Activated CD4-positive, alpha-beta memory T cell treated with anti-CD3 and anti-CD28 coated beads, Interleukin-2, amount 10 ng/mL, durations not matched to agents 7 days and 5 days (primary cell): ENCODE data around the gene NUDT14. TPM values are rescaled to one million over a fixed set of nuclear protein-coding genes. Genes with fewer than 3 reads are reported as not detected.
A peak's percentile ranks its signal among the peaks of the same experiment; 100 is the strongest.

Source experiments
- CTCF ChIA-PET: fragments of 350-600 bp; sonication (Branson Sonifier 250); formaldehyde crosslinking; loops from one replicate; lab custom pipeline; 2021; ENCODE audit warnings: antibody characterized with exemption, inconsistent platforms; lab: Charles Lee
- POLR2A ChIA-PET: fragments of 350-600 bp; sonication (Branson Sonifier 250); formaldehyde crosslinking; loops from one replicate; lab custom pipeline; 2021; ENCODE audit warnings: antibody characterized with exemption; lab: Charles Lee
- DNase-seq: peaks from one replicate; pipeline ENCODE4 v3.0.0-alpha.2; 2020
- H3K27ac Mint-ChIP-seq: one replicate; pipeline ENCODE4 v1.8.0; 2021; ENCODE audit warnings: mild to moderate bottlenecking, mixed read lengths
- H3K27me3 Mint-ChIP-seq: one replicate; pipeline ENCODE4 v1.8.0; 2021; ENCODE audit warnings: mixed read lengths
- H3K36me3 Mint-ChIP-seq: one replicate; pipeline ENCODE4 v1.8.0; 2021; ENCODE audit warnings: low read depth, mixed read lengths
- H3K4me1 Mint-ChIP-seq: one replicate; pipeline ENCODE4 v1.8.0; 2021; ENCODE audit warnings: mixed read lengths
- H3K4me3 Mint-ChIP-seq: one replicate; pipeline ENCODE4 v1.8.0; 2021; ENCODE audit warnings: mild to moderate bottlenecking, mixed read lengths
- H3K9me3 Mint-ChIP-seq: one replicate; pipeline ENCODE4 v1.8.0; 2021; ENCODE audit warnings: mixed read lengths
- total RNA-seq, 2 experiments: library from RNA; stranded (reverse); gene quantifications; one replicate each; pipeline ENCODE4 v1.2.3, GENCODE V29; 2021

Gene NUDT14
- total RNA-seq, 2 experiments from 2014 or later: 23.8 to 24.9 TPM

- no peak for DNase-seq
- POLR2A ChIA-PET: no interaction called here
- H3K4me3 Mint-ChIP-seq: no peak overlapping the region
- H3K27me3 Mint-ChIP-seq: no peaks in the 10 kb centered on the region
- CTCF ChIA-PET: interaction anchor here (0.6 kb wide), 1 partner anchor 219 kb away, joined by 3 read pairs; no protein-coding TSS in a partner anchor
- no peaks in the 10 kb centered on the region for H3K4me1 Mint-ChIP-seq
- H3K36me3 Mint-ChIP-seq: no peaks in the 10 kb centered on the region
- H3K27ac Mint-ChIP-seq: no peak overlapping the region
- no peaks in the 10 kb centered on the region for H3K9me3 Mint-ChIP-seq
These were observed 28.0 kb upstream of the NUDT14 start for GRCh38 chr14:105209091-105209490.

DNA sequence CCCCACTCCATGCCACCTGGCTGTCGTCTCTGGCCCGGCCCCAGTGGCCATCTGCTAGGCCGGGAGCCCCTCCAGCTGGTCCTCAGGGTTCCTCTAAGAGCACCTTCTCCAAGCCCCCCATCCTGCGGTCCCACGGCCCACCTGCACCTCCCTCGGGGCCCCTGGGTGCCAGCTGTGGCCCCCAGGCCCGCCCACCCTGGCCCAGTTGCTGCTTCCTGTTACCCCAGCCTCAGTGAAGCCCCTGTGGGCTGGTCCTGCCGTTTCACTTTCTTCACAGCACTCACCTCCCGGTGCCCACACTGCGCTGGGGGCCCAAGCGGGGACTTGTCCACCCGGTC lies 27.6 kb upstream of the NUDT14 start:
- ChIA-PET CTCF (interaction anchor here (0.6 kb wide), 1 partner anchor 219 kb away, joined by 3 read pairs; no protein-coding TSS in a partner anchor), POLR2A (no interaction called here)
- H3K9me3 Mint-ChIP-seq: no peaks in the 10 kb centered on the region
- no peaks in the 10 kb centered on the region for H3K36me3 Mint-ChIP-seq
- no peaks in the 10 kb centered on the region for H3K27me3 Mint-ChIP-seq
- DNase-seq: no peak
- H3K4me3 Mint-ChIP-seq: no peak overlapping the region
- H3K27ac Mint-ChIP-seq: no peak overlapping the region
- no peaks in the 10 kb centered on the region for H3K4me1 Mint-ChIP-seq

- no peaks in the 10 kb centered on the region for H3K27me3 Mint-ChIP-seq
- no peaks in the 10 kb centered on the region for H3K4me1 Mint-ChIP-seq
- POLR2A ChIA-PET: no interaction called here
- no peaks in the 10 kb centered on the region for H3K9me3 Mint-ChIP-seq
- H3K4me3 Mint-ChIP-seq: no peak overlapping the region
- H3K36me3 Mint-ChIP-seq: no peaks in the 10 kb centered on the region
- CTCF ChIA-PET: no interaction called here
- H3K27ac Mint-ChIP-seq: no peak overlapping the region
- no peak for DNase-seq
These were observed 27.1 kb upstream of the NUDT14 start for GRCh38 chr14:105207996-105208737.

DNA sequence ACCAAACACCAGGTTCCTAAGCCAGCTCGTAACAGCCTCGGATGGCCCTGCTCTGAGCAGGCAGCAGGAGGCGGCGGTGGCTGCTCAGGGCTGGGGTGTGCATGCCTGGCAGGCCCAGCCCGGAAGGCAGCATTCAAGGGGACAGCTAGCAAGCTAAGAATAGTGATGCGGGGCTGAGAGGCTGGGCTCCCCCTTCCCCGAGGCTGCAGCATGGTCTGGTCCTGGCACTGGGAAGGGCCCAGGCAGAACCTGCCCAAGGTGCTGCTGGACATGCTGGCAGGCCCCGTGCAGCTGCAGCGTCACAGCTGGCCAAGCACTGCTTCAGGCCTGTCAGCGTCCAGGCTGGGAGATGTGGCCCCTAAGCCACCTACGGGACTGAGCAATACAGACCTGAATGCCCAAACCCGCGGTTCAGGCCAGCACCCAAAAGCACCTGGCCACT lies 26.4 kb upstream of the NUDT14 start:
- POLR2A ChIA-PET: no interaction called here
- CTCF ChIA-PET: interaction anchor here (1.0 kb wide), 1 partner anchor 13 kb away, joined by 4 read pairs; no protein-coding TSS in a partner anchor
- Mint-ChIP-seq H3K27me3 (no peaks in the 10 kb centered on the region), H3K4me3 (no peak overlapping the region), H3K36me3 (no peaks in the 10 kb centered on the region), H3K27ac (no peak overlapping the region), H3K9me3 (no peaks in the 10 kb centered on the region), H3K4me1 (no peaks in the 10 kb centered on the region)
- DNase-seq: no peak

DNA sequence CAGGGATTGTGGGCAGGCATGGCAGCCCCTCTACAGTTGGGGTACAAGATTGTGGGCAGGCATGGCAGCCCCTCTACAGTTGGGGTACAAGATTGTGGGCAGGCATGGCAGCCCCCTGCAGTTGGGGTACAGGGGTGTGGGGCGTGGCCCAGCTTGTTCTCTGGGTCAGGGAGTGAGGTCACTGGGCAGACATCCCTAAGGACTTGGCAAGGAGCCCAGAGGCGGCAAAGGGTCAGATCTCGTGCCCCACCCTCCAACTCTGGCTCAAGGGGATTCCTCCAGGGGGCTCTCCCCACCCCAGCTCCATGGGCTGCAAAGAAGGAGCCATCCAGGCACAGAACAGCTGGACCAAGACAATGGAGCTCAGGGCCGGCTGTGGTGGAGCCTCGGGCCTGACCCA lies 25.8 kb upstream of the NUDT14 start:
- POLR2A ChIA-PET: no interaction called here
- Mint-ChIP-seq H3K27me3 (no peaks in the 10 kb centered on the region), H3K36me3 (no peaks in the 10 kb centered on the region), H3K27ac (no peak overlapping the region), H3K9me3 (no peaks in the 10 kb centered on the region), H3K4me3 (no peak overlapping the region), H3K4me1 (peaks cover 4% of the 10 kb centered on the region)
- CTCF ChIA-PET: interaction anchor here (1.0 kb wide), 1 partner anchor 12 kb away, joined by 4 read pairs; no protein-coding TSS in a partner anchor
- DNase-seq: no peak

GRCh38 chr14:105205673-105206208 lies 24.6 kb upstream of the NUDT14 start:
- no peaks in the 10 kb centered on the region for H3K9me3 Mint-ChIP-seq
- H3K36me3 Mint-ChIP-seq: no peaks in the 10 kb centered on the region
- DNase-seq: no peak
- no peak overlapping the region for H3K27ac Mint-ChIP-seq
- no peaks in the 10 kb centered on the region for H3K27me3 Mint-ChIP-seq
- peaks cover 7% of the 10 kb centered on the region for H3K4me1 Mint-ChIP-seq
- ChIA-PET CTCF (no interaction called here), POLR2A (no interaction called here)
- no peak overlapping the region for H3K4me3 Mint-ChIP-seq

DNA sequence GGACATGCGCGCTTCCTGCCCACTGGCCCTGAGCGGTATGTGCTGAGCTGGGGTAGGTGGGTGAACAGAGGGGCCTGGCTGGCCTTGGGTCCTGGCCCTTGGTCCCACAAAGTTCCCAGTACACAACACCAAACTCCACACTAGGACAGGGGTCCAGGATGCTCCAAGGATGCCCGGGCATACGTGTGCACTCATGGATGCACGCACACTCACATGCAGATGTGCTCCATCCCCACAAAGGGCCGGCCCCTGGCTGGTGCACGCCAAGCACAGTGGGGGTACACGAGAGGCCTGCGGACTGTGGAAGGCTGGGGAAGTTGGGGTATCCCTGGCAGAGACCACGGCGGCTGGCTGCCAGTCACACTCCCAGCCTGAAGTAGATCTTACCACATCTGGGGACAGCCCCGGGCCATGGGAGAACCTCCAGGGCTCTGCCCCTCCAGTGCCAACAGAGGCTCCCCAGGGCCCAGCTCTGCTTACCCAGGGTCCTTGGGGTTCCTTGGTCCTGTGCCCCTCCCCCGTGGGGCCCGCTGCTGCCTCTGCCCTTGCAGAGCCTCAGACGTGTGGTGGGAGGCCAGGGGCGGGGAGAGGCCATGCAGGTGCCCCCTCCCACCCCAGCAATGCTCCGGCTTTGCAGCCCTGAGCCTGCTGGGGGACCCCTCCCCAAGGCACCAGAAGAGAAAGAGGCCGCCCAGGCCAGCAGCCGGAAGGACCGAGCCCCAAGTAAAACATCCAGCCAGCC lies 24.0 kb upstream of the NUDT14 start:
- Mint-ChIP-seq H3K4me1 (peaks cover 7% of the 10 kb centered on the region), H3K27ac (no peak overlapping the region), H3K36me3 (no peaks in the 10 kb centered on the region), H3K4me3 (no peak overlapping the region), H3K27me3 (no peaks in the 10 kb centered on the region), H3K9me3 (no peaks in the 10 kb centered on the region)
- DNase-seq: no peak
- POLR2A ChIA-PET: interaction anchor here (1.4 kb wide), 1 partner anchor 9 kb away, joined by 3 read pairs; no protein-coding TSS in a partner anchor
- CTCF ChIA-PET: interaction anchor here (1.1 kb wide), 1 partner anchor 147 kb away, joined by 5 read pairs; no protein-coding TSS in a partner anchor

GRCh38 chr14:105204206-105204930 lies 23.3 kb upstream of the NUDT14 start:
- H3K4me3 Mint-ChIP-seq: no peak overlapping the region
- peaks cover 4% of the 10 kb centered on the region for H3K27me3 Mint-ChIP-seq
- no peaks in the 10 kb centered on the region for H3K36me3 Mint-ChIP-seq
- H3K9me3 Mint-ChIP-seq: no peaks in the 10 kb centered on the region
- ChIA-PET CTCF (interaction anchor here (1.1 kb wide), 1 partner anchor 148 kb away, joined by 5 read pairs; no protein-coding TSS in a partner anchor), POLR2A (interaction anchor here (1.4 kb wide), 1 partner anchor 8 kb away, joined by 3 read pairs; no protein-coding TSS in a partner anchor)
- peaks cover 9% of the 10 kb centered on the region for H3K4me1 Mint-ChIP-seq
- H3K27ac Mint-ChIP-seq: no peak overlapping the region
- no peak for DNase-seq

DNA sequence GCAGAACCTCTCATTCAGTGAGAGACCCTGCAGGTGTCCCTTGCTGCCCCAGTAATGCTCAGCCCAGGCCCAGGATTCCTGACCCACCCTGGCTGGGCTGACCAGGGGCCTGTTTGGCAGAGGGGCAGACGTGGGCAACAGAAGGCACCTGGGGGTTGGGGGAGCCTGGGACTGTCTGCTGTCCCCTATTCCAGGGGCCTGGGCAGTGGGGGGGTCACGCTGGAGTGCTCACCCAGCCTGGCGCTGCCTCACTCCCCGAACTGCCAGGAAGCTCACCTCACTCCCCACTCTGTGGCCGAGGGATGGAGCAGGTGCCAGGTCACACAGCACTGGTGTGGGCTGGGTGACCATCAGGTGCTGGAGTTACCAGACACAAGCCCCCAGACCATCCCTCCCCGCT lies 22.6 kb upstream of the NUDT14 start:
- Mint-ChIP-seq H3K27me3 (peaks cover 6% of the 10 kb centered on the region), H3K9me3 (no peaks in the 10 kb centered on the region), H3K4me1 (peaks cover 12% of the 10 kb centered on the region), H3K4me3 (no peak overlapping the region), H3K36me3 (no peaks in the 10 kb centered on the region), H3K27ac (no peak overlapping the region)
- POLR2A ChIA-PET: interaction anchor here (1.4 kb wide), 1 partner anchor 8 kb away, joined by 3 read pairs; no protein-coding TSS in a partner anchor
- no peak for DNase-seq
- CTCF ChIA-PET: interaction anchor here (1.0 to 1.1 kb wide), 2 partner anchors 115 to 148 kb away, joined by 3 to 4 read pairs; no protein-coding TSS in a partner anchor

- Mint-ChIP-seq H3K4me1 (peaks cover 12% of the 10 kb centered on the region), H3K4me3 (no peak overlapping the region), H3K36me3 (no peaks in the 10 kb centered on the region), H3K27ac (no peak overlapping the region), H3K27me3 (peaks cover 11% of the 10 kb centered on the region), H3K9me3 (no peaks in the 10 kb centered on the region)
- CTCF ChIA-PET: interaction anchor here (1.0 to 1.1 kb wide), 2 partner anchors 116 to 149 kb away, joined by 3 to 4 read pairs; no protein-coding TSS in a partner anchor
- POLR2A ChIA-PET: no interaction called here
- DNase-seq: peak; percentile 67
These were observed 22.0 kb upstream of the NUDT14 start for GRCh38 chr14:105203057-105203531.

GRCh38 chr14:105201925-105202513 lies 20.9 kb upstream of the NUDT14 start:
- DNase-seq: peak; percentile 38
- no peaks in the 10 kb centered on the region for H3K36me3 Mint-ChIP-seq
- POLR2A ChIA-PET: no interaction called here
- H3K27me3 Mint-ChIP-seq: peaks cover 17% of the 10 kb centered on the region
- H3K9me3 Mint-ChIP-seq: no peaks in the 10 kb centered on the region
- H3K4me3 Mint-ChIP-seq: no peak overlapping the region
- H3K27ac Mint-ChIP-seq: no peak overlapping the region
- H3K4me1 Mint-ChIP-seq: peaks cover 12% of the 10 kb centered on the region
- CTCF ChIA-PET: interaction anchor here (1.1 to 2.0 kb wide), 3 partner anchors 12 to 150 kb away, joined by 3 to 8 read pairs (median 3); no protein-coding TSS in a partner anchor
